Fibroblast of villous mesenchyme (primary cell): ENCODE data around the gene GAS5. TPM values are rescaled to one million over a fixed set of nuclear protein-coding genes. Genes with fewer than 3 reads are reported as not detected.

Source experiments
- DNase-seq: peaks from one replicate; pipeline ENCODE4 v3.0.0-alpha.2; 2010; ENCODE audit warnings: low read depth
- H3K4me3 ChIP-seq: 2 replicates; pipeline ENCODE4 v1.5.1; 2011; ENCODE audit warnings: low read depth, mild to moderate bottlenecking, low read length
- total RNA-seq: library from RNA; depleted of rRNA; stranded (reverse); fragments of >200 nt; gene quantifications from 2 replicates; pipeline ENCODE4 v1.2.3, GENCODE V29; 2012
- TF ChIP-seq, protein P1 (sequence below): IDR thresholded peaks from 2 replicates; pipeline ENCODE4 v1.5.1; 2012; ENCODE audit warnings: low read depth, mild to moderate bottlenecking, low read length; ENCODE audit not compliant: insufficient read depth

Gene GAS5
- total RNA-seq, 1 donor = 367 TPM

DNA sequence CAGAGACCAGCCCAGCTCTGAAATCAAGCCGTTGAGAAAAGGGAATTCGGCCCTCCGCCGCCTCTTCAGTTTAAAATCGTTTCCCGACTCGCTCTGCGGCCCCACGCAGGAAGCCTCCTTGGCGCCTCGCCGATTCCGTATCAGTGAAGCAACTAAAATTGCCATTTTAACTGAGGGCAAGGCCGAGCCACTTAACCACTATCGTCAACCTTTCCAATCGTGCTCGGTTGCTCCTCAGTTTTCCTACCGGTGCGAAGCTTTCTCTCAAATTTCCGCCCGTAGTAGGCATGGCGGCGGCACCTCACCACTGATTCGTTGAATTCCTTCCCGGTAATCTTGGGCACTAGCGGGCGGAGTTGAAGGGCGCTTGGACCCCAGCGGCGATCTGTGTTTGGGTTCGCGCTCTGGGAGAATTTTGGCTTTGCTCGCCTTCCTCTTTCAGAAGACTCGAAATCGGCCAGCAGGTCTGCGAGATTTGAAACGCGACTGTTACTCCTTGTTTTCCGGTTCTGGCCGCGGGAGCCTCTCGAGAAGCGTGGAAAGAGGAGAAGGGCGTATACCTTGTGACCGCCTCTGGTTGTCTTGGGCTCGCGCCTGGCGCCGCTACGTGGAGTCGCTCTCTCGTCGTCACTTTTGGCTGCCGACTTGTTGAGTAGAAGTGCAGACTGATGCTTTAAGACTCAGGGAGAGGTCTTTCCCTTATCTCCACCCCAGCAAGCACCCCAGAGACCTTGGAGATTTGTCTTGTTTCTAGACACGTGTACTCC lies 43.3 kb downstream of the GAS5 start, which contains the start of the genes CENPL and DARS2:
TSS of gene CENPL (minus strand) at position 569 of the 767 bp plus-strand sequence. CDS start 13,584 bp downstream, outside the sequence.
TSS of gene DARS2 (plus strand) at position 359 of the 767 bp plus-strand sequence. CDS start 557 bp downstream, outside the sequence.
- DNase-seq = peak; percentile 99
- TF ChIP-seq, protein P1, sequence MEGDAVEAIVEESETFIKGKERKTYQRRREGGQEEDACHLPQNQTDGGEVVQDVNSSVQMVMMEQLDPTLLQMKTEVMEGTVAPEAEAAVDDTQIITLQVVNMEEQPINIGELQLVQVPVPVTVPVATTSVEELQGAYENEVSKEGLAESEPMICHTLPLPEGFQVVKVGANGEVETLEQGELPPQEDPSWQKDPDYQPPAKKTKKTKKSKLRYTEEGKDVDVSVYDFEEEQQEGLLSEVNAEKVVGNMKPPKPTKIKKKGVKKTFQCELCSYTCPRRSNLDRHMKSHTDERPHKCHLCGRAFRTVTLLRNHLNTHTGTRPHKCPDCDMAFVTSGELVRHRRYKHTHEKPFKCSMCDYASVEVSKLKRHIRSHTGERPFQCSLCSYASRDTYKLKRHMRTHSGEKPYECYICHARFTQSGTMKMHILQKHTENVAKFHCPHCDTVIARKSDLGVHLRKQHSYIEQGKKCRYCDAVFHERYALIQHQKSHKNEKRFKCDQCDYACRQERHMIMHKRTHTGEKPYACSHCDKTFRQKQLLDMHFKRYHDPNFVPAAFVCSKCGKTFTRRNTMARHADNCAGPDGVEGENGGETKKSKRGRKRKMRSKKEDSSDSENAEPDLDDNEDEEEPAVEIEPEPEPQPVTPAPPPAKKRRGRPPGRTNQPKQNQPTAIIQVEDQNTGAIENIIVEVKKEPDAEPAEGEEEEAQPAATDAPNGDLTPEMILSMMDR = no peak
- H3K4me3 ChIP-seq = peak within 1 kb of the TSS; percentile 78

DNA sequence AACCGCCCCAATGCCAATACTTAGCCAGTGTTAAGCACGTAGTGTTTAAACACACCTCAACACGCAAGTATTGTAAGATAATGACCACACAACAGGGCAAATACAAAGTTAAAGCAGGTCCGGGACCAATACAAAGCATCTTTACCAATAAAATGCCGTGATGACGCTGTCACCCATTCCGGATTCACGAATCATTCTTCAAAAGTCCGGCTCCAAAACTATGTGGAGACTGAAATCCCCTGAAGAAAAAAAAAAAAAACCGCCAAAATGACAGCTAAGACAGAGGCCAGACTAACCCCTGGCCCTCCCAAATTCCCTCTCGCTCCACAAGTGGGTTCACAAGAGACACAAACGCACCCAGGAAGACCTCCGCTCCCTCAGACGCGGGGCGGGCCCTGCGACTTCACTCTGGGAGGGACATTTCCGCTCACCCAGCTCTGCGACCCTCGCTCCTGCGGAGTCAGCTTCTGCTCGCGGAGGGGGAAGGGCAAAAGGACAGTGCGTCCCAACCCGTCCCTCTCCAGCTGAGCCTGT lies 43.9 kb downstream of the GAS5 start:
- DNase-seq = no peak
- TF ChIP-seq, protein P1 = no peak

DNA sequence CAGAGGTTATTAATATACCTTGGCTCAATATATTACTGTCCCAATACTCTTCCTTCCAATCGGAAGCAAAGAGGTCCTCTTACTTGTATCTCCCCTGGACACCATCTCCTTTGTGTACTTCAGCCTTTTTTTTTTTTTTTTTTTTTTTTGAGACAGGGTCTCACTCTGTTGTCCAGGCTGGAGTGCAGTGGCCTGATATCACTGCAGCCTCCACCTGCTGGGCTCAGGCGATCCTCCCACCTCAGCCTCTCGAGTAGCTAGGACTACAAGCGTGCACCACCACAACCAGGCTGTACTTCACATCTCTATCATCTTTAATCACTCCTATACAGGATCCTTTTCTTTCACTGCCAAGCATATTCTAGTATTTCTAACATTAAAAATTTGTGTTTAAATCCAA lies 46.1 kb downstream of the GAS5 start:
- no peak overlapping the region for H3K4me3 ChIP-seq
- TF ChIP-seq, protein P1 = no peak
- no peak for DNase-seq

More for the DNA sequence above, 43.9 kb downstream of the GAS5 start:
- H3K4me3 ChIP-seq = peak overlapping the region; percentile 78

DNA sequence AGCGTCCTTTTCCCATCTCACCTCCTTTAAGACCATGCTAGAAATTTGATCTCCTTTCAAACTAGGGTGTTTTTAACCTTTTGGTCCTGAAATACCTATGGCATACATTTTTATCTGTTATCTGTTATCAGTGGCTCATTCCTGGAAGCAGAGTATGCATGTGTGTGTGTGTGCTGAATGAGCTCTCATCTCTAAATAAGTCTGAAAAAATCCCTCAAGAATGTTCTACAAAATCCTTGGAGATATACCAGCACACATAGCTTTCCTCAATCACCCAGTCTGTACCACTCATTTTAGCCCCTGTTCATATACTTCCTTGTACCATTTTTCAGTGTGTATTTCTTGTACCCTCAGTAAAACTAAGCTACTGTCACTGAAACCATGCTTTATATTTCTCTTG lies 49.3 kb downstream of the GAS5 start:
- no peak for DNase-seq
- TF ChIP-seq, protein P1 = no peak
- H3K4me3 ChIP-seq = no peak overlapping the region

Other genes starting within 250 kb of the GAS5 start
- gene TEX50, start 232.7 kb downstream of the GAS5 start, total RNA-seq = not detected in 2 replicates
- 0.43 TPM in 1 of 2 replicates, not detected in the other for gene ANKRD45, start 198.1 kb downstream of the GAS5 start, total RNA-seq
- 20.9 and 33.2 TPM in 2 replicates for gene KLHL20, start 153.0 kb downstream of the GAS5 start, total RNA-seq
- 20.6 and 31.5 TPM in 2 replicates for gene DARS2, start 43.3 kb downstream of the GAS5 start, total RNA-seq
- 11.6 and 26.3 TPM in 2 replicates for gene CENPL, start 43.1 kb downstream of the GAS5 start, total RNA-seq
- gene ZBTB37, start 391 bp upstream of the GAS5 start, total RNA-seq = 5.5 and 7.3 TPM in 2 replicates
- not detected in 2 replicates for gene SERPINC1, start 49.3 kb upstream of the GAS5 start, total RNA-seq
- gene RC3H1, start 154.4 kb upstream of the GAS5 start, total RNA-seq = 20.9 and 30.7 TPM in 2 replicates